Left lung (tissue), 10 donors: ENCODE measurements around the gene TBC1D8. TPM values are rescaled to one million over a fixed set of nuclear protein-coding genes. Genes with fewer than 3 reads are reported as not detected.

Experiments
- ATAC-seq: fragments of 200-7000 bp; cut with Tn5 transposase; one replicate; pipeline ENCODE4 v1.9.1; 2020; ENCODE audit warnings: moderate library complexity
- DNase-seq, 4 donors: peaks; one replicate each; pipeline ENCODE4 v3.0.0-alpha.2; 2013 to 2020
- H3K27ac ChIP-seq, 2 donors: fragments of 200-600 bp; sonication (generic) in 1 of 2; one replicate each; pipeline versions ENCODE4 v1.5.0 to v1.8.0; 2020 to 2021
- H3K27me3 ChIP-seq, 2 donors: fragments of 200-600 bp; sonication (generic) in 1 of 2; one replicate each; pipeline versions ENCODE4 v1.5.0 to v1.8.0; 2020 to 2021
- H3K36me3 ChIP-seq, 2 donors: fragments of 200-600 bp; sonication (generic) in 1 of 2; one replicate each; pipeline versions ENCODE4 v1.5.0 to v1.8.0; 2020 to 2021
- H3K4me1 ChIP-seq, 2 donors: fragments of 200-600 bp; one replicate each; pipeline ENCODE4 v1.8.0; 2021
- H3K4me3 ChIP-seq, 2 donors: fragments of 200-600 bp; sonication (generic) in 1 of 2; one replicate each; pipeline versions ENCODE4 v1.5.0 to v1.8.0; 2020 to 2021; ENCODE audit warnings: mild to moderate bottlenecking in 1 of 2
- H3K9me3 ChIP-seq, 2 donors: fragments of 200-600 bp; sonication (generic) in 1 of 2; one replicate each; pipeline versions ENCODE4 v1.5.0 to v1.8.0; 2020 to 2021
- CTCF ChIP-seq, 2 donors: fragments of 200-600 bp; sonication (generic) in 1 of 2; IDR thresholded peaks; one replicate each; pipeline versions ENCODE4 v1.5.0 to v1.8.0; 2021; ENCODE audit warnings: antibody characterized with exemption in 2 of 2
- intact Hi-C, 2 donors: fragments of 100-400 bp; cut with DNase I; formaldehyde crosslinking; loops; one replicate each; pipeline versions ENCODE4 v1.11.2 to v1.14.2; 2022
- polyA plus RNA-seq, 6 donors: library from polyadenylated mRNA; unstranded; fragments of 120-200 nt; gene quantifications; one replicate each; pipeline ENCODE4 v1.2.1, GENCODE V29; 2013; ENCODE audit not compliant: insufficient read length in 6 of 6
- total RNA-seq, 2 donors: library from RNA; stranded (reverse); fragmentation: NEBNext Ultra II Directional; extraction: Animal tissue kit (Norgen Biotek cat#: 25700); gene quantifications; one replicate each; pipeline ENCODE4 v1.2.1, GENCODE V29; 2021
- donor health status: DM: no; HTN: yes; CAD: no.
- donor health status: DM: no; HTN: no; CAD: no.

Gene TBC1D8
- total and polyA plus RNA-seq, 8 donors, result 11.7 to 36.5 (median 32.1) TPM

- no peak for TF ChIP-seq CTCF (IDR thresholded peaks at IDR 0.05)
- peak; percentile 74 for ATAC-seq
- peak in 1 of 4 donors; percentile 17 for DNase-seq
- no peak overlapping the region for H3K27ac ChIP-seq
- H3K4me1 ChIP-seq, result peaks cover 0 to 15% of the 10 kb centered on the region in 2 donors
- no peaks in the 10 kb centered on the region for H3K27me3 ChIP-seq
- no peaks in the 10 kb centered on the region for H3K9me3 ChIP-seq
- H3K36me3 ChIP-seq, result no peaks in the 10 kb centered on the region
- H3K4me3 ChIP-seq, result no peak overlapping the region
- intact Hi-C loops, result no loop called here
These were observed 10.1 kb downstream of the TBC1D8 start for GRCh38 chr2:101140978-101141655.

GRCh38 chr2:101140237-101140636 lies 10.9 kb downstream of the TBC1D8 start:
- H3K9me3 ChIP-seq, result no peaks in the 10 kb centered on the region
- H3K4me1 ChIP-seq, result peaks cover 0 to 15% of the 10 kb centered on the region in 2 donors
- ATAC-seq (peak; percentile 33), DNase-seq (no peak)
- H3K27me3 ChIP-seq, result no peaks in the 10 kb centered on the region
- H3K36me3 ChIP-seq, result no peaks in the 10 kb centered on the region
- no peak overlapping the region for H3K27ac ChIP-seq
- intact Hi-C loops, result no loop called here
- H3K4me3 ChIP-seq, result no peak overlapping the region
- no peak for TF ChIP-seq CTCF (IDR thresholded peaks at IDR 0.05)

- intact Hi-C loops, result no loop called here
- H3K27ac ChIP-seq, result no peak overlapping the region
- H3K4me1 ChIP-seq, result peaks cover 0 to 15% of the 10 kb centered on the region in 2 donors
- H3K36me3 ChIP-seq, result no peaks in the 10 kb centered on the region
- no peak for DNase-seq
- TF ChIP-seq CTCF (IDR thresholded peaks at IDR 0.05), result no peak
- no peaks in the 10 kb centered on the region for H3K27me3 ChIP-seq
- no peak overlapping the region for H3K4me3 ChIP-seq
- H3K9me3 ChIP-seq, result no peaks in the 10 kb centered on the region
- ATAC-seq, result no peak
These were observed 11.7 kb downstream of the TBC1D8 start for GRCh38 chr2:101139495-101139894.

DNA sequence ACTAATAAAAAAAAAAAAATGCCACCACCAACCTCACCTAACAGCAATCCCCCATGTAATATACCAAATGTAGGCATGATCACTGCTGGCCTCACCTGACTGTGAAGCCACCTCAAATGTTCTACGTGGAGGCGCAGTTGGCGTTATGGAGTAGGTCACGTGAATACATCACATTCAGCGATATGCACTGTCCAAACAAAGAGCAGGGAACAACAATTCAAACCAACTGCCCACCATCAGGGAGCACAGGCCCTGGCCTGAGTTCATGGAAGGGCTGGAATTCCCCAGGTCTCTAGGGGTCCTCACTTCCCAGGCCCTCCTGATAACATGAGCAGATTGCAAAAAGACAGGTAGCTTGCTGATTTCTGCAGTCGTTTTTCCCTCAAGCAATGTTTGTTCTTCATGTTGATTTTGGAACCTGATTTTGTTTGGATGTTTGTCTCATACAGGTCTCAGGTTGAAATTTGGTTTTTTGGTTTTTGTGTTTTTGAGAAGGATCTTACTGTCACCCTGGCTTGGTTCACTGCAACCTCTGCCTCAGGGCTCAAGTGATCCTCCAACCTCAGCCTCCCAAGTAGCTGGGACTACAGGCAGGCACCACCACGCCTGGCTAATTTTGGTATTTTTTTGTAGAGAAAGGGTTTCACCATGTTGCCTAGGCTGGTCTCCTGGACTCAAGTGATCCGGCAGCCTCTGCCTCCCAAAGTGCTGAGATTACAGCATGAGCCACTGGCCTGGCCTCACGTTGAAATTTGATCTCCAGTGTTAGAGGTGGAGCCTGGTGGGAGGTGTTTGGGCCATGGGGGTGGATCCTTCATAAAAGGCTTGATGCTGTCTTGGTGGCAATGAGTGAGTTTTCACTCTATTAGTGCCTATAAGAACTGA lies 15.5 kb downstream of the TBC1D8 start:
- intact Hi-C loops, result no loop called here
- Histone ChIP-seq H3K4me3 (no peak overlapping the region), H3K4me1 (peaks cover 0 to 13% of the 10 kb centered on the region in 2 donors), H3K27me3 (no peaks in the 10 kb centered on the region), H3K9me3 (no peaks in the 10 kb centered on the region), H3K27ac (no peak overlapping the region), H3K36me3 (no peaks in the 10 kb centered on the region)
- ATAC-seq (no peak), DNase-seq (no peak)
- TF ChIP-seq CTCF (IDR thresholded peaks at IDR 0.05), result no peak

DNA sequence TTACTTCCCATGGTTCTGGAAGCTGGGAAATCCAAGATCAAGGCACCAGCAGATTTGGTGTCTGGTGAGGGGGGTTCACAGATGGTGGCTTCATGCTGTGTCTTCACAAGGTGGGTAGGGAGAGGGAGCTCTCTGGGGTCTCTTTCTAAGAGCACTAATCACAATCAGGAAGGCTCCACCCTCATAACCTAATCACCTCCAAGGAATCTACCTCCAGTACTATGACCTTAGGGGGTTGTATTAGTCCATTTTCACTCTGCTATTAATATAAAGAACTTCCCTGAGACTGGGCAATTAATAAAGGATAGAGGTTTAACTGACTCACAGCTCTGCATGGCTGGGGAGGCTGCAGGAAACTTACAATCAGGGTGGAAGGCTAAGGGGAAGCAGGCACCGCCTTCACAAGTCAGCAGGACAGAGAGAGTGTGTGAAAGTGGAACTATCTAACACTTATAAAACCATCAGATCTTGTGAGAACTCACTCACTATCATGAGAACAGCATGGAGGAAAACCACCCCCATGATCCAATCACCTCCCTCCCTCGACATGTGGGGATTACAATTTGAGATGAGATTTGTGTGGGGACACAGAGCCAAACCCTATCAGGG lies 17.6 kb downstream of the TBC1D8 start:
- intact Hi-C loops, result no loop called here
- peak; percentile 46 for ATAC-seq
- no peak for TF ChIP-seq CTCF (IDR thresholded peaks at IDR 0.05)

More for the DNA sequence above, 17.6 kb downstream of the TBC1D8 start:
- peaks cover 0 to 5% of the 10 kb centered on the region in 2 donors for H3K4me1 ChIP-seq
- no peaks in the 10 kb centered on the region for H3K9me3 ChIP-seq
- H3K27ac ChIP-seq, result no peak overlapping the region
- no peak overlapping the region for H3K4me3 ChIP-seq
- no peak for DNase-seq
- H3K27me3 ChIP-seq, result no peaks in the 10 kb centered on the region
- H3K36me3 ChIP-seq, result no peaks in the 10 kb centered on the region
